Neural cell (in vitro differentiated cells): ENCODE data around the gene PLEKHO2. TPM values are rescaled to one million over a fixed set of nuclear protein-coding genes. Genes with fewer than 3 reads are reported as not detected.

Source experiments
- H2AFZ ChIP-seq: fragments of 200-600, 300-800 bp; sonication (generic), shearing (Covaris generic); 2 replicates; pipeline ENCODE4 v1.6.0; 2014; ENCODE audit warnings: low read depth, mild to moderate bottlenecking, antibody characterized with exemption, low read length, moderate library complexity
- H3F3A ChIP-seq: fragments of 200-600 bp; shearing (Covaris generic); 2 replicates; pipeline ENCODE4 v1.6.1; 2016; ENCODE audit warnings: mild to moderate bottlenecking, moderate library complexity, mixed read lengths, antibody characterized with exemption, low read length; ENCODE audit not compliant: insufficient read depth, poor library complexity, severe bottlenecking
- H3K27ac ChIP-seq: fragments of 200-600, 300-800 bp; sonication (generic), shearing (Covaris generic); 2 replicates; pipeline ENCODE4 v1.5.1; 2014; ENCODE audit warnings: mild to moderate bottlenecking, low read length, moderate library complexity
- H3K27me3 ChIP-seq: fragments of 300-800, 200-600 bp; sonication (generic), shearing (Covaris generic); 2 replicates; pipeline ENCODE4 v1.6.0; 2014; ENCODE audit warnings: mild to moderate bottlenecking, low read depth, low read length, moderate library complexity; ENCODE audit not compliant: insufficient read depth
- H3K36me3 ChIP-seq: fragments of 300-800, 200-600 bp; sonication (generic), shearing (Covaris generic); 2 replicates; pipeline ENCODE4 v1.5.1; 2014; ENCODE audit warnings: mild to moderate bottlenecking, antibody characterized with exemption, low read length, moderate library complexity; ENCODE audit not compliant: insufficient read depth
- H3K4me2 ChIP-seq: fragments of 300-800, 200-600 bp; sonication (generic), shearing (Covaris generic); 2 replicates; pipeline ENCODE4 v1.6.0; 2014; ENCODE audit warnings: mild to moderate bottlenecking, low read length
- H3K4me3 ChIP-seq: fragments of 300-800, 200-600 bp; sonication (generic), shearing (Covaris generic); 2 replicates; pipeline ENCODE4 v1.5.1; 2014; ENCODE audit warnings: mild to moderate bottlenecking, low read length, moderate library complexity
- H3K79me2 ChIP-seq: fragments of 200-600 bp; shearing (Covaris generic); replicated peaks from 2 replicates; pipeline ENCODE4 v1.6.0; 2014; ENCODE audit warnings: mild to moderate bottlenecking, low read length, moderate library complexity; ENCODE audit not compliant: insufficient read depth
- H3K9ac ChIP-seq: fragments of 300-800, 200-600 bp; sonication (generic), shearing (Covaris generic); 2 replicates; pipeline ENCODE4 v1.6.1; 2016; ENCODE audit warnings: mild to moderate bottlenecking, low read length, mixed read lengths
- H3K9me2 ChIP-seq: fragments of 200-600 bp; shearing (Covaris generic); 2 replicates; pipeline ENCODE4 v1.6.1; 2016; ENCODE audit warnings: mild to moderate bottlenecking, low read length, mixed read lengths; ENCODE audit not compliant: insufficient read depth
- H3K9me3 ChIP-seq: fragments of 200-600, 300-800 bp; sonication (generic), shearing (Covaris generic); 2 replicates; pipeline ENCODE4 v1.6.1; 2016; ENCODE audit warnings: mild to moderate bottlenecking, mixed run types, low read length, moderate library complexity, mixed read lengths
- H4K20me1 ChIP-seq: fragments of 200-600 bp; shearing (Covaris generic); 2 replicates; pipeline ENCODE4 v1.6.1; 2016; ENCODE audit warnings: mild to moderate bottlenecking, mixed run types; ENCODE audit not compliant: insufficient read depth
- EP300 ChIP-seq: fragments of 450-650 bp; conservative IDR thresholded peaks from 2 replicates; pipeline ENCODE4 v1.6.1; 2014; ENCODE audit warnings: antibody characterized with exemption, mild to moderate bottlenecking, moderate library complexity; ENCODE audit not compliant: poor library complexity, severe bottlenecking
- EZH2 ChIP-seq: fragments of 200-600, 300-800 bp; shearing (Covaris generic), sonication (generic); IDR thresholded peaks from 2 replicates; pipeline ENCODE4 v1.6.1; 2014; ENCODE audit warnings: antibody characterized with exemption, low read length, borderline replicate concordance, mild to moderate bottlenecking; ENCODE audit not compliant: insufficient read depth, poor library complexity, severe bottlenecking
- MXI1 ChIP-seq: fragments of 450-650 bp; conservative IDR thresholded peaks from 2 replicates; pipeline ENCODE4 v1.6.1; 2014; ENCODE audit warnings: antibody characterized with exemption, mild to moderate bottlenecking; ENCODE audit not compliant: poor library complexity, severe bottlenecking
- POLR2AphosphoS5 ChIP-seq: IDR thresholded peaks from 2 replicates; pipeline ENCODE4 v1.6.1; 2012
- RAD21 ChIP-seq: fragments of 450-650 bp; conservative IDR thresholded peaks from 2 replicates; pipeline ENCODE4 v1.6.1; 2014; ENCODE audit warnings: antibody characterized with exemption, mild to moderate bottlenecking, moderate library complexity
- SMC3 ChIP-seq: fragments of 450-650 bp; conservative IDR thresholded peaks from 2 replicates; pipeline ENCODE4 v1.6.1; 2014; ENCODE audit warnings: antibody characterized with exemption, mild to moderate bottlenecking, moderate library complexity; ENCODE audit not compliant: poor library complexity
- TAF1 ChIP-seq: IDR thresholded peaks from 2 replicates; pipeline ENCODE4 v1.6.1; 2012; ENCODE audit warnings: low read depth
- polyA plus RNA-seq: library from polyadenylated mRNA; depleted of rRNA; stranded (reverse); fragments of >200 nt; gene quantifications from 2 replicates; pipeline ENCODE4 v1.2.3, GENCODE V29; 2014
- TF ChIP-seq, protein P1 (sequence below): fragments of 450-650 bp; IDR thresholded peaks from 2 replicates; pipeline ENCODE4 v1.5.1; 2014; ENCODE audit warnings: antibody characterized with exemption, mild to moderate bottlenecking, moderate library complexity; ENCODE audit not compliant: poor library complexity, severe bottlenecking
- TF ChIP-seq, protein P2 (sequence below): IDR thresholded peaks from 2 replicates; pipeline ENCODE4 v1.6.1; 2012; ENCODE audit warnings: borderline replicate concordance

The PLEKHO2 gene
- polyA plus RNA-seq, 1 donor from 2014 or later = 1.3 TPM

- Histone ChIP-seq H3K9me2 (no peaks in the 10 kb centered on the region), H4K20me1 (no peaks in the 10 kb centered on the region), H3F3A (no peaks in the 10 kb centered on the region), H3K9me3 (no peaks in the 10 kb centered on the region), H3K27ac (no peak overlapping the region), H3K79me2 (no peaks in the 10 kb centered on the region), H2AFZ (no peak overlapping the region), H3K27me3 (no peaks in the 10 kb centered on the region), H3K9ac (no peak overlapping the region), H3K4me3 (no peak overlapping the region), H3K36me3 (no peaks in the 10 kb centered on the region), H3K4me2 (no peak overlapping the region)
- TF ChIP-seq, protein P1, sequence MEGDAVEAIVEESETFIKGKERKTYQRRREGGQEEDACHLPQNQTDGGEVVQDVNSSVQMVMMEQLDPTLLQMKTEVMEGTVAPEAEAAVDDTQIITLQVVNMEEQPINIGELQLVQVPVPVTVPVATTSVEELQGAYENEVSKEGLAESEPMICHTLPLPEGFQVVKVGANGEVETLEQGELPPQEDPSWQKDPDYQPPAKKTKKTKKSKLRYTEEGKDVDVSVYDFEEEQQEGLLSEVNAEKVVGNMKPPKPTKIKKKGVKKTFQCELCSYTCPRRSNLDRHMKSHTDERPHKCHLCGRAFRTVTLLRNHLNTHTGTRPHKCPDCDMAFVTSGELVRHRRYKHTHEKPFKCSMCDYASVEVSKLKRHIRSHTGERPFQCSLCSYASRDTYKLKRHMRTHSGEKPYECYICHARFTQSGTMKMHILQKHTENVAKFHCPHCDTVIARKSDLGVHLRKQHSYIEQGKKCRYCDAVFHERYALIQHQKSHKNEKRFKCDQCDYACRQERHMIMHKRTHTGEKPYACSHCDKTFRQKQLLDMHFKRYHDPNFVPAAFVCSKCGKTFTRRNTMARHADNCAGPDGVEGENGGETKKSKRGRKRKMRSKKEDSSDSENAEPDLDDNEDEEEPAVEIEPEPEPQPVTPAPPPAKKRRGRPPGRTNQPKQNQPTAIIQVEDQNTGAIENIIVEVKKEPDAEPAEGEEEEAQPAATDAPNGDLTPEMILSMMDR = no peak
- no peak for TF ChIP-seq EZH2
- TF ChIP-seq, protein P2, sequence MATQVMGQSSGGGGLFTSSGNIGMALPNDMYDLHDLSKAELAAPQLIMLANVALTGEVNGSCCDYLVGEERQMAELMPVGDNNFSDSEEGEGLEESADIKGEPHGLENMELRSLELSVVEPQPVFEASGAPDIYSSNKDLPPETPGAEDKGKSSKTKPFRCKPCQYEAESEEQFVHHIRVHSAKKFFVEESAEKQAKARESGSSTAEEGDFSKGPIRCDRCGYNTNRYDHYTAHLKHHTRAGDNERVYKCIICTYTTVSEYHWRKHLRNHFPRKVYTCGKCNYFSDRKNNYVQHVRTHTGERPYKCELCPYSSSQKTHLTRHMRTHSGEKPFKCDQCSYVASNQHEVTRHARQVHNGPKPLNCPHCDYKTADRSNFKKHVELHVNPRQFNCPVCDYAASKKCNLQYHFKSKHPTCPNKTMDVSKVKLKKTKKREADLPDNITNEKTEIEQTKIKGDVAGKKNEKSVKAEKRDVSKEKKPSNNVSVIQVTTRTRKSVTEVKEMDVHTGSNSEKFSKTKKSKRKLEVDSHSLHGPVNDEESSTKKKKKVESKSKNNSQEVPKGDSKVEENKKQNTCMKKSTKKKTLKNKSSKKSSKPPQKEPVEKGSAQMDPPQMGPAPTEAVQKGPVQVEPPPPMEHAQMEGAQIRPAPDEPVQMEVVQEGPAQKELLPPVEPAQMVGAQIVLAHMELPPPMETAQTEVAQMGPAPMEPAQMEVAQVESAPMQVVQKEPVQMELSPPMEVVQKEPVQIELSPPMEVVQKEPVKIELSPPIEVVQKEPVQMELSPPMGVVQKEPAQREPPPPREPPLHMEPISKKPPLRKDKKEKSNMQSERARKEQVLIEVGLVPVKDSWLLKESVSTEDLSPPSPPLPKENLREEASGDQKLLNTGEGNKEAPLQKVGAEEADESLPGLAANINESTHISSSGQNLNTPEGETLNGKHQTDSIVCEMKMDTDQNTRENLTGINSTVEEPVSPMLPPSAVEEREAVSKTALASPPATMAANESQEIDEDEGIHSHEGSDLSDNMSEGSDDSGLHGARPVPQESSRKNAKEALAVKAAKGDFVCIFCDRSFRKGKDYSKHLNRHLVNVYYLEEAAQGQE = no peak
- no peak for TF ChIP-seq EP300
- no peak for TF ChIP-seq SMC3
- no peak for TF ChIP-seq POLR2AphosphoS5
- no peak for TF ChIP-seq MXI1
- no peak for TF ChIP-seq RAD21
- no peak for TF ChIP-seq TAF1
Observed at GRCh38 chr15:64806509-64806908, 35.2 kb upstream of the PLEKHO2 start.

GRCh38 chr15:64807051-64807749, 34.5 kb upstream of the PLEKHO2 start:
- no peak overlapping the region for H3K27ac ChIP-seq
- H3K36me3 ChIP-seq = no peaks in the 10 kb centered on the region
- H3K4me2 ChIP-seq = no peak overlapping the region
- no peaks in the 10 kb centered on the region for H3K27me3 ChIP-seq
- H4K20me1 ChIP-seq = no peaks in the 10 kb centered on the region
- H3K9me2 ChIP-seq = no peaks in the 10 kb centered on the region
- no peak overlapping the region for H2AFZ ChIP-seq
- no peaks in the 10 kb centered on the region for H3K79me2 ChIP-seq
- no peaks in the 10 kb centered on the region for H3K9me3 ChIP-seq
- TF ChIP-seq MXI1 (no peak), SMC3 (no peak), EP300 (no peak), RAD21 (no peak), POLR2AphosphoS5 (no peak), TAF1 (no peak), EZH2 (no peak)
- TF ChIP-seq, protein P1 = no peak
- TF ChIP-seq, protein P2 = no peak
- no peaks in the 10 kb centered on the region for H3F3A ChIP-seq
- H3K4me3 ChIP-seq = no peak overlapping the region
- no peak overlapping the region for H3K9ac ChIP-seq
